Astrocyte (in vitro differentiated cells and primary cell): Measurements from ENCODE around the gene LCT. TPM values are rescaled to one million over a fixed set of nuclear protein-coding genes. Genes with fewer than 3 reads are reported as not detected.

Source experiments
- DNase-seq: peaks from one replicate; pipeline ENCODE4 v3.0.0-alpha.2; 2010; ENCODE audit warnings: low read depth
- FAIRE-seq: peaks from 2 replicates; lab custom pipeline; 2011; peaks lifted over from hg19 to GRCh38; lab: Jason Lieb, UNC
- H2AFZ ChIP-seq: 2 replicates; pipeline ENCODE4 v1.6.0; 2012; ENCODE audit warnings: low read depth, low read length, inconsistent platforms
- H3K27ac ChIP-seq: 2 replicates; pipeline ENCODE4 v1.5.1; 2011; ENCODE audit warnings: low read depth, low read length, inconsistent platforms
- H3K27me3 ChIP-seq: 2 replicates; pipeline ENCODE4 v1.6.0; 2011; ENCODE audit warnings: low read length, inconsistent platforms; ENCODE audit not compliant: insufficient read depth
- H3K36me3 ChIP-seq: 2 replicates; pipeline ENCODE4 v1.5.1; 2011; ENCODE audit warnings: low read length, inconsistent platforms; ENCODE audit not compliant: insufficient read depth
- H3K4me1 ChIP-seq: 2 replicates; pipeline ENCODE4 v1.5.1; 2011; ENCODE audit warnings: low read length, inconsistent platforms; ENCODE audit not compliant: insufficient read depth
- H3K4me2 ChIP-seq: 2 replicates; pipeline ENCODE4 v1.6.0; 2012; ENCODE audit warnings: low read length, inconsistent platforms
- H3K4me3 ChIP-seq: 2 replicates; pipeline ENCODE4 v1.5.1; 2011; ENCODE audit warnings: low read depth, mild to moderate bottlenecking, low read length, inconsistent platforms; ENCODE audit not compliant: insufficient read depth
- H3K79me2 ChIP-seq: 2 replicates; pipeline ENCODE4 v1.6.0; 2012; ENCODE audit warnings: mild to moderate bottlenecking, low read length, inconsistent platforms; ENCODE audit not compliant: insufficient read depth
- H3K9ac ChIP-seq: 2 replicates; pipeline ENCODE4 v1.6.0; 2012; ENCODE audit warnings: mild to moderate bottlenecking, low read length, inconsistent platforms
- H3K9me3 ChIP-seq: 2 replicates; pipeline ENCODE4 v1.5.1; 2012; ENCODE audit warnings: low read depth, mild to moderate bottlenecking, low read length, inconsistent platforms; ENCODE audit not compliant: insufficient read depth
- H4K20me1 ChIP-seq: 2 replicates; pipeline ENCODE4 v1.6.0; 2012; ENCODE audit warnings: low read length, inconsistent platforms; ENCODE audit not compliant: insufficient read depth
- H3K27ac Mint-ChIP-seq: one replicate; pipeline ENCODE4 v1.8.0; 2021; ENCODE audit warnings: mild to moderate bottlenecking, mixed read lengths; ENCODE audit not compliant: unreplicated experiment
- H3K27me3 Mint-ChIP-seq: one replicate; pipeline ENCODE4 v1.8.0; 2021; ENCODE audit warnings: low read depth, mixed read lengths; ENCODE audit not compliant: unreplicated experiment
- H3K36me3 Mint-ChIP-seq: one replicate; pipeline ENCODE4 v1.8.0; 2021; ENCODE audit warnings: low read depth, mixed read lengths; ENCODE audit not compliant: unreplicated experiment
- H3K4me1 Mint-ChIP-seq: one replicate; pipeline ENCODE4 v1.8.0; 2021; ENCODE audit warnings: low read depth, mixed read lengths; ENCODE audit not compliant: unreplicated experiment
- H3K4me3 Mint-ChIP-seq: one replicate; pipeline ENCODE4 v1.8.0; 2021; ENCODE audit warnings: mild to moderate bottlenecking, moderate library complexity, mixed read lengths; ENCODE audit not compliant: unreplicated experiment
- H3K9me3 Mint-ChIP-seq: one replicate; pipeline ENCODE4 v1.8.0; 2021; ENCODE audit warnings: mild to moderate bottlenecking, mixed read lengths; ENCODE audit not compliant: unreplicated experiment
- CTCF ChIP-seq: IDR thresholded peaks from 2 replicates; pipeline ENCODE4 v1.5.1; 2011; ENCODE audit warnings: low read depth, mild to moderate bottlenecking, inconsistent platforms, low read length, moderate library complexity; ENCODE audit not compliant: insufficient read depth
- EZH2 ChIP-seq: IDR thresholded peaks from 2 replicates; pipeline ENCODE4 v1.6.1; 2012; ENCODE audit warnings: mild to moderate bottlenecking, low read length, inconsistent platforms; ENCODE audit not compliant: insufficient read depth
- total RNA-seq: library from RNA; stranded (reverse); gene quantifications from 2 replicates; pipeline ENCODE4 v1.2.1, GENCODE V29; 2021

Gene LCT
- total RNA-seq, 1 donor from 2014 or later: not detected

- Histone ChIP-seq H3K27ac (no peak overlapping the region), H2AFZ (no peak overlapping the region), H3K36me3 (no peaks in the 10 kb centered on the region), H3K9me3 (peaks cover 2% of the 10 kb centered on the region), H3K4me2 (no peak overlapping the region), H3K9ac (no peak overlapping the region), H3K79me2 (peaks cover 1% of the 10 kb centered on the region), H3K4me1 (peaks cover 1% of the 10 kb centered on the region), H3K4me3 (no peak overlapping the region), H3K27me3 (no peaks in the 10 kb centered on the region), H4K20me1 (no peaks in the 10 kb centered on the region)
- H3K36me3 Mint-ChIP-seq: peaks cover 6% of the 10 kb centered on the region
- no peak overlapping the region for H3K4me3 Mint-ChIP-seq
- DNase-seq (no peak), FAIRE-seq (no peak)
- H3K27ac Mint-ChIP-seq: no peak overlapping the region
- H3K27me3 Mint-ChIP-seq: peaks cover 9% of the 10 kb centered on the region
- no peaks in the 10 kb centered on the region for H3K4me1 Mint-ChIP-seq
- peaks cover 16% of the 10 kb centered on the region for H3K9me3 Mint-ChIP-seq
- TF ChIP-seq EZH2 (no peak), CTCF (no peak)
These were observed 10.4 kb downstream of the LCT start for GRCh38 chr2:135826544-135826943.

- Histone ChIP-seq H3K4me3 (no peak overlapping the region), H3K36me3 (no peaks in the 10 kb centered on the region), H3K79me2 (peaks cover 7% of the 10 kb centered on the region), H2AFZ (no peak overlapping the region), H3K27ac (no peak overlapping the region), H3K9me3 (peaks cover 2% of the 10 kb centered on the region), H3K4me2 (no peak overlapping the region), H3K9ac (no peak overlapping the region), H4K20me1 (no peaks in the 10 kb centered on the region), H3K4me1 (peaks cover 7% of the 10 kb centered on the region), H3K27me3 (no peaks in the 10 kb centered on the region)
- H3K4me3 Mint-ChIP-seq: no peak overlapping the region
- no peaks in the 10 kb centered on the region for H3K4me1 Mint-ChIP-seq
- FAIRE-seq: no peak
- peaks cover 16% of the 10 kb centered on the region for H3K9me3 Mint-ChIP-seq
- peaks cover 7% of the 10 kb centered on the region for H3K27me3 Mint-ChIP-seq
- TF ChIP-seq CTCF (no peak), EZH2 (no peak)
- H3K36me3 Mint-ChIP-seq: peaks cover 6% of the 10 kb centered on the region
- no peak overlapping the region for H3K27ac Mint-ChIP-seq
- no peak for DNase-seq
These were observed 11.3 kb downstream of the LCT start for GRCh38 chr2:135825550-135826176.

GRCh38 chr2:135825131-135825530 is 11.9 kb downstream of the LCT start:
- Histone ChIP-seq H3K9ac (no peak overlapping the region), H3K4me1 (peaks cover 12% of the 10 kb centered on the region), H3K4me3 (no peak overlapping the region), H4K20me1 (no peaks in the 10 kb centered on the region), H3K79me2 (peaks cover 7% of the 10 kb centered on the region), H3K27me3 (no peaks in the 10 kb centered on the region), H3K27ac (no peak overlapping the region), H3K9me3 (peaks cover 2% of the 10 kb centered on the region), H2AFZ (no peak overlapping the region), H3K4me2 (no peak overlapping the region), H3K36me3 (no peaks in the 10 kb centered on the region)
- no peak for DNase-seq
- Mint-ChIP-seq H3K9me3 (peaks cover 16% of the 10 kb centered on the region), H3K36me3 (peaks cover 9% of the 10 kb centered on the region), H3K27me3 (peaks cover 2% of the 10 kb centered on the region), H3K27ac (no peak overlapping the region), H3K4me1 (peaks cover 4% of the 10 kb centered on the region), H3K4me3 (no peak overlapping the region)
- FAIRE-seq: no peak
- TF ChIP-seq CTCF (no peak), EZH2 (no peak)
